Ishikawa (cell line): ENCODE measurements around the gene CRCP.
A peak's percentile ranks its signal among the peaks of the same experiment; 100 is the strongest.

Source experiments
- CEBPB ChIP-seq: IDR thresholded peaks from 2 replicates; pipeline ENCODE4 v1.6.1; 2012
- CREB1 ChIP-seq: IDR thresholded peaks from 2 replicates; pipeline ENCODE4 v1.6.1; 2012; ENCODE audit warnings: low read depth
- EGR1 ChIP-seq: IDR thresholded peaks from 2 replicates; pipeline ENCODE4 v1.6.1; 2012
- EP300 ChIP-seq: IDR thresholded peaks from 2 replicates; pipeline ENCODE4 v1.6.1; 2012; ENCODE audit warnings: borderline replicate concordance
- FOXM1 ChIP-seq: IDR thresholded peaks from 2 replicates; pipeline ENCODE4 v1.6.1; 2012; ENCODE audit warnings: low read depth, borderline replicate concordance
- MAX ChIP-seq: IDR thresholded peaks from 2 replicates; pipeline ENCODE4 v1.6.1; 2012
- NFIC ChIP-seq: IDR thresholded peaks from 2 replicates; pipeline ENCODE4 v1.6.1; 2012
- RAD21 ChIP-seq: IDR thresholded peaks from 2 replicates; pipeline ENCODE4 v1.6.1; 2012; ENCODE audit warnings: low read depth
- REST ChIP-seq: IDR thresholded peaks from 2 replicates; pipeline ENCODE4 v1.6.1; 2012; ENCODE audit warnings: low read depth, mild to moderate bottlenecking
- TAF1 ChIP-seq: IDR thresholded peaks from 2 replicates; pipeline ENCODE4 v1.6.1; 2012; ENCODE audit warnings: low read depth, mild to moderate bottlenecking
- TCF12 ChIP-seq: IDR thresholded peaks from 2 replicates; pipeline ENCODE4 v1.6.1; 2012; ENCODE audit warnings: low read depth
- TEAD4 ChIP-seq: IDR thresholded peaks from 2 replicates; pipeline ENCODE4 v1.6.1; 2012
- USF1 ChIP-seq: IDR thresholded peaks from 2 replicates; pipeline ENCODE4 v1.6.1; 2012
- YY1 ChIP-seq: IDR thresholded peaks from 2 replicates; pipeline ENCODE4 v1.6.1; 2012; ENCODE audit warnings: low read depth
- ZBTB7A ChIP-seq: IDR thresholded peaks from 2 replicates; pipeline ENCODE4 v1.6.1; 2012; ENCODE audit warnings: low read depth

The CRCP gene

GRCh38 chr7:66138994-66139752 lies 24.5 kb downstream of the CRCP start:
- no peak for TF ChIP-seq TCF12
- no peak for TF ChIP-seq MAX
- no peak for TF ChIP-seq TEAD4
- no peak for TF ChIP-seq EGR1
- no peak for TF ChIP-seq CREB1
- no peak for TF ChIP-seq USF1
- TF ChIP-seq REST: no peak
- TF ChIP-seq NFIC: no peak
- no peak for TF ChIP-seq RAD21
- no peak for TF ChIP-seq CEBPB
- TF ChIP-seq TAF1: no peak
- TF ChIP-seq YY1: no peak
- no peak for TF ChIP-seq EP300
- TF ChIP-seq FOXM1: no peak
- TF ChIP-seq ZBTB7A: no peak

GRCh38 chr7:66140924-66141323 lies 26.3 kb downstream of the CRCP start:
- TF ChIP-seq RAD21: peak; percentile 36; the same call in 1 of the 2 replicates
- no peak for TF ChIP-seq EGR1

- TF ChIP-seq EP300: no peak
- no peak for TF ChIP-seq TEAD4
- TF ChIP-seq TAF1: no peak
- TF ChIP-seq NFIC: no peak
- TF ChIP-seq EGR1: no peak
- no peak for TF ChIP-seq TCF12
- no peak for TF ChIP-seq RAD21
- no peak for TF ChIP-seq MAX
- TF ChIP-seq ZBTB7A: no peak
- no peak for TF ChIP-seq USF1
- TF ChIP-seq YY1: no peak
- TF ChIP-seq CEBPB: no peak
- no peak for TF ChIP-seq CREB1
- no peak for TF ChIP-seq REST
- no peak for TF ChIP-seq FOXM1
Observed at GRCh38 chr7:66142334-66142733, 27.7 kb downstream of the CRCP start.

GRCh38 chr7:66142996-66143395 lies 28.3 kb downstream of the CRCP start:
- no peak for TF ChIP-seq CEBPB
- no peak for TF ChIP-seq USF1
- TF ChIP-seq ZBTB7A: no peak
- no peak for TF ChIP-seq MAX

- no peak for TF ChIP-seq ZBTB7A
Observed at GRCh38 chr7:66143876-66144332, 29.3 kb downstream of the CRCP start.
